Measurements from ENCODE around the gene PTCH1. TPM values are rescaled to one million over a fixed set of nuclear protein-coding genes. Genes with fewer than 3 reads are reported as not detected.

PTCH1 gene
- 81.0 TPM for total RNA-seq

DNA sequence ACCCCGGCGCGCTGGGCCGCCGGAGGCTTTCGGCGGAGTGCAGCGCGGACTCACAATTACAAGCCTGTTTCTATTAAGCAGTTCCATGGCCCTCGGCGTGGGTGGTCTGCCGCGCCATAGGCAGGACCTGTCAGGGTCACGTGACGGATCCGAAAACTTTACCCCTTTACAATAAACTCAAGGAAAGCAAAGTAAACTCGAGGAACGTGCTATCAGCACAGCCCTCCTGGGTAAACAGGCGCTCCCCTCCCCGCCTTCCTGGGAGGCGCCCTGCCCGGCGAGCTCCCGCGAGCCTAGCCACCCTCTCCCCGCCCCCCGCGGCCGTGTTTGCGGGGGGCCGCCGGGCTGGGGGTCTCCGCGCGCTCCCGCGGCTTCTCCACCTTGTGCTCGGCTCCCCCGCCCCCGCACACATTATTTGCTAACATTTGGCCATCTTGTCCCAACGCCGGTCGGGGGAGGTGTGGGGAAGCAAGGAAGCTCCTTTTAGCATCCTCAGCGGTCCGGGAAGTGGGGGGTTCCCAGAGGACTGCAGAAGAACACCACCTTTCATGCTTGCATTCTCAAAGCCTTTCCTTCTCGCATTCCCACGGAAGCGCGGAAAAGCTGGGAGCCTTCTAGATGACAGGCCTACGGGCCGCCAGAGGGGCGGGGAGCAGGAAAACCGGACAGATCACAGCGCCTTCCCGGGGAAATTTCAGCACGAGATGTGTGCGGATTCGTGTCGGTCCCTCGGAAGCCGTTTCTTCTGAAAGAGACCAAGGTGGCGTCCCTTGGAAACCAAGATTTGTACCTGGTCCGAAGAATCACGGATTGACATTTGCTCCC, at the start of gene PTCH1:
Gene PTCH1, minus strand, starts transcription at position 238 of the 825 bp plus-strand sequence.
- no peak for DNase-seq (ENCODE audit: low spot score)

DNA sequence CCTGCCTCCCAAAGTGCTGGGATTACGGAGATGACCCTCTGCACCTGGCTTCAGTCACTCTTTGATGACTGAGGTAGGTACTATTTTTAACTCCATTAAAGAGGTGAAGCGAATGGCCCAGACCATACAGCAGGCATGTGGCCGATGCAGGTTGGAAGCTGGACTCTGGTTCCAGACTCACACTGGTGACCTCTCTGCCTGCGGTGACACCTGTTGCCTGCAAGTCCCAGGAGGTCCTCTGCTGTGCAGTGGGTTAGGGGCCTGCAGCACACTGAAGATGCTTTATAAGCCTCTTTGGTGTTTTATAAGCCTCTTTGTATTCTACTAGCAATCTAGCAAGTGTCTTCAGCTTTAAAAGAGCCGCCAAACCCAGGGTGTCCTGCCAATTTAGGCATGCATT, 49.2 kb upstream of the PTCH1 start:
- no peak for DNase-seq (ENCODE audit: low spot score)

DNA sequence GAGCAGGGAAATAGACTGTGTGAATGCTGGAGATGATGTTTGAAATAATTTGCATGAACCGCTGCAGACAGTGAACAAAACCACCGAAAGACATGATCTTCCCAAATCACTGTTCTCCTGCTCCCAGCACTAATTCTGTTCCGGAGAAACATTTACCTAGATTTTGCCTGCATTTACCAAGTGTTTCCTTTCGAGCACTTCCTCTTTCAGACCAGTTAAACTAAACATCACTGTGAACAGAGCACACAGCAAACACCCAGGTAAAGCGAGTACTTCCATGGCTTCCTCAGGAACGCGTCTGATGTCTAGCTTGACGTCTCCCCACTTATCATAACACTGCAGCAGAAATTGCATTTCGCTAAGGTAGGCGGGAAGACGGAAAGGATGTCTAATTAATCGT, 45.1 kb upstream of the PTCH1 start:
- no peak for DNase-seq (ENCODE audit: low spot score)

DNA sequence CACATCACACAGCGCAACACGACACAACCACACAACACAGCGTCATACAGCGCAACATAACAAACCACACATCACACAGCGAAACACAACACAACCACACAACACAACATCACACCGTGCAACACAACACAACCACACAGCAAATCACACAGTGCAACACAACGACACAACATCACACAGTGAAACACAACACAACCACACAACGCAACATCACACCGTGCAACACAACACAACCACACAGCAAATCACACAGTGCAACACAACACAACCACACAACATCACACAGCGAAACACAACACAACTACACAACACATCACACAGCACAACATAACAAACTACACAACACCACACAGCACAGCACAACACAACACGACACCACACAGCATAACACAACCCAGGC, 40.4 kb upstream of the PTCH1 start:
- DNase-seq (ENCODE audit: low spot score) = no peak

DNA sequence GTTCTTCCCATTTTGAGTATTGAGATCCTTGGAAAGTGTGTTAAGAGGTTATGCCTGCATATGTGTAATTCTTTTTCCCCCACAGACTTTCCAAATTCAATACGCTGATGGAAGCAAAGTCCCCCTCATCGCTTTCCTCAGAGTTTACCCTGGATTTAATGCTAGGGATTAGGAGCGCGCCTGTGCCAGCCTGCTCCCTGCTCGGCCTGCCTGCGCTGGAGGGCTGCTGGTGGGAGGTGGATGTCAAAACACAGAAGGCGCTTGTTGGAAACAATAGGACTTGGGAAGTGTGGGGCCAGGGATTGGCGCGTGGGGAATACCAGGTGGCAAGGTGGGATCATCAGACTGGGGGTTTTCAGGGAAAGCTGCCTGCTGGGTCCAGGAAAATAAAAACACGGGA, 39.8 kb upstream of the PTCH1 start:
- no peak for DNase-seq (ENCODE audit: low spot score)

DNA sequence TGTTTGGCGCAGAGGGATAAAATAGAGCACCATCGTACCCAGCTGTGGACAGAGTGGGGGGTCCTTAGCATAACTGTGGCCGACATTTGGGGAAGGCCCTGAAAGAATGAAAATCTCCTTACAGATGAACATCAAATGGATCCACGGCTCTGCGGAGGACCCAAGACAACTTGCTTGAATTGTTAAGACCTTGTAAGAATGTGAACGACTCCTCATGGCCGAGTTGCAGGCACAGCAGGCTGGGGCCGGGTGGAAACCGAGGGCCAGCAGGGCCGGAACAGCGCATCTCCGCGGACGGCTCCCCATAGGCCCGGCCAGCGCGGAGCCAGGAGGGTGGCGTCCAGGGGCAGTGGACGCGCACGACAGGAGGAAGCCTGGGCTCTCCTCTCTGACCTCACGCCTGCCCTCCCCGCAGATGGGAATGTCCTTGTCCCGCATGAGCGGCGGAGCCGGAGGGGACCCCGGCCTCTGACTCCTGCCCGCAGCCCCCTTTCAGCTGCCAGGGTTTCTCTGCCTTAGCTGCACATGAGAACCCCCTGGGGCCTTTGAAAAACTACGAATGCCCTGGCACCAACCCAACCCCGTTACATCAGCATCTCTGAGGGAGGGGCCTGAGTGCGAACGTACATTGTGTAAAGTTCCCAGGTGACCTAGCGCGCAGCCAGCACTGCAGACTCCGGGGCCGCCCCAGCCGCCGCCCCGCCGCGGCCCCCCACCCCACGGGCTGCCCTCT, 36.2 kb upstream of the PTCH1 start:
- DNase-seq (ENCODE audit: low spot score) = no peak

DNA sequence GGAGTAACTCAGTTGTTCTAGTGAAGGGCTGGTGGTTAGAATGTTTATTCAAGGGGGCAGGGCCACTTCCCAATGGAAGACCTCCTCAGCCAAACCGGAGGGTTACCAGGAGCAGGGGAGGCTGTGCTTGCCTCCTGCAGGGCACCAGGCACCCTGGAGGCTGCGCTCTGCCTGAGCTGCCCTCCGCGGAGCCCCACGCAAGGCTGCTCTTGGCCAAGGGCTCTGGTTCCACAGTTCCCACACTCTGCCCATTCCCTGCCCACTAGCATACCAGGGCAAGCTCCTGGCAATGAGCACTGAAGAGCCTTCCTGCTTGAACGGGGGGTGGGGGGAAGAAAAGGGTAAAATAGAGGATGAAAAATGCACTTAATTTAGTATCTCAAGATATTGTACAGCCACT, 35.5 kb upstream of the PTCH1 start:
- DNase-seq (ENCODE audit: low spot score) = no peak

DNA sequence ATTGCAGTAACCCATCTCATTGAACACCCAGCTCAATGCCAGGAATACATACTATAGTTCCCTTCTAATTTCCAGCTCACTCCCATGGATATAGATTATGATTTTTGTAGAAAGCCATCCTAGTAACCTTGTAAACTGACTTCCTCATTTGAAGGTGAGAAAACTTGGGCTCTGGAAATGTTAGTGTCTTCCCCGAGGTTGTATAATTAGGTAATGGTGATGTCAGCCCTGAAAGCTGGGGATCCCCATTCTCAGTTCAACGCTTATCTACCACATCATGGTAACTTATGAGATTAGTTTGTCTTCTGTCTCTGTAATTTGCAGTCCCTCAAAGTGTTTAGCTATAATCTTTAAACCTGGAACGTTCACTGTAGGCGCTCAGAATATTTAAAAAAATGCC, 34.6 kb upstream of the PTCH1 start:
- DNase-seq (ENCODE audit: low spot score) = no peak

DNA sequence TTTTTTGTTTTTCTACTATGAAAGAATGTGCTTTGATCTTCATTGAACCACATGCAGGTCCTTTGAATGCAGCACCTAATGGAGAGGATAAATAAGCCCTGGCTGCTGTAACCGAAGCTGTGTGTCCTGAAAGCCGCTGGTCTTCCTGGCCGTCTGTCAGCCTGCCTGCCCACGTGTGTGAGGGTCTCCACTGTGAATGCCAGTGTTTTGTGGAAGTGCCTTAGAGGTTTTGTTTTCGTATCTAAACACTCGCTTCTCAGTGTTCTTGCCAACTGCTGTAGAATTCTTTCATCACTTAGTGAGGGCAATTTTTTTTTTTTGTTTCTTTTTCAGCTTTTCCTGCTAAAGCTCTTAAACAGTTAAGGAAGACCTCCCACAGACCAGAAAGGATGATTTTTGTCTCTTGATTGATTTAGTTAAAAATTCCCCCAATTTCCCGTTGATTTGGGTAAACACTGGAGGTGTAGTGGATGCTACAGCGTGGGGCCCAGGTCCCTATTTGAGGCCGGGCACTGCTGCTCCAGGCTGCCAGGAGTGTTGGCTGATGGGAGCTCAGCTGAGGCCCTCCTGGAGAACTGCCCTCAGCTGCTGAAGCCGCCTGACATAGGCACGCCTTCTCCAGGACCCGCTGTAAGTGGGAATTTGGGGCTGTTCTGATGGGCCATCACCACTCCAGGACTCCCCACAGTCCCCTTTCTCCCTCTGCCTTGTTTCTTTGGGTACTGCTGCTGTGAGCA, 29.2 kb upstream of the PTCH1 start:
- DNase-seq (ENCODE audit: low spot score) = no peak

DNA sequence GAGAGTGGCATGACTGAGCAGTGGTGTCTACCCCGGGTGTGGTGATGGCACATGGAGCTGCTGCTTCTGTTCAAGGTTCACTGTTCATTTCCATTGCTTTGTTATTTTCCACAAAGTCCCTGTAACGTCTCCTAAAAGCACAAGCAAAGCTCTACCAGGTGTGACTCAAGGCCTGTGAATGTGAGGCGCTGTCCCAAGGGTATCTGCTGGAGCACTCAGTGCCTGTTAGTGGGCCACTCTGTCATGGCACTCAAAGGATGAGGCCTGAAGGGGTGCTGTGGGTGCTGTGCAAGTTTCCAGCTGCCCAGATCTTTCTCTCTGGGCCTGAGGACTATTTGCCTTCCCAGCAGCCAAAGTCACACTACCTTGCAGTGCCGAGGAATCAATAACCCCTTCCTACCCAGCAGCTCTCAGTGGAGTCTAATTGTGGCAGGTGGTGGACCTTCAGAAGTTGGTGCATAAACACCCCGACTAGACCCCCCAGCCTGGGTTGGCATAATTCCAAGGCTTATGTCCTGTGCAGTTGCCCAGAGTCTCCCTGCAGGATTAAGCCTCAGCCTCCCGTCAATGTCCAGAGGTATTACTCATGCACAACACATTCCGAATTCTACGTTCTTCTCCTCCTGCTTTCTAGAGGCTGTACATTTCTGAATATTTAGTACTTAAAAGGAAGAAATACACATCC, 17.4 kb upstream of the PTCH1 start:
- DNase-seq (ENCODE audit: low spot score) = no peak

DNA sequence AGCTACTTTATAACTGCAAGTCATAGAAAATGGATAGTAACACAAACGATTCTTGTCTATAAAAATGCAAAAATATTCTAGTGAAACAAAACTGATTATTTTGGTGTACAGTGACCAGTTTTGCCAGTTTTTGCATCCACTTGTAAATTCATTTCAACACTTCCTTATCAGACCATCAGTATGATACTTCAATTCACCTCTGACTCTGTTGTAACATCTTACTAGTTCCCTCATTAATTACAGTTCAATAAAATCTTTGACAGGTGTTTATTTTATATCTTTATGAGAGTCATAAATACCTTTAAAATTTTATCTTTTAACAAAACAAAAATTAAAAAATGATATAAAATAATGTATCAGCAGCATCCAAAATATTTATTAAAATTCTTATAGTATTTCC, 13.1 kb upstream of the PTCH1 start:
- no peak for DNase-seq (ENCODE audit: low spot score)

DNA sequence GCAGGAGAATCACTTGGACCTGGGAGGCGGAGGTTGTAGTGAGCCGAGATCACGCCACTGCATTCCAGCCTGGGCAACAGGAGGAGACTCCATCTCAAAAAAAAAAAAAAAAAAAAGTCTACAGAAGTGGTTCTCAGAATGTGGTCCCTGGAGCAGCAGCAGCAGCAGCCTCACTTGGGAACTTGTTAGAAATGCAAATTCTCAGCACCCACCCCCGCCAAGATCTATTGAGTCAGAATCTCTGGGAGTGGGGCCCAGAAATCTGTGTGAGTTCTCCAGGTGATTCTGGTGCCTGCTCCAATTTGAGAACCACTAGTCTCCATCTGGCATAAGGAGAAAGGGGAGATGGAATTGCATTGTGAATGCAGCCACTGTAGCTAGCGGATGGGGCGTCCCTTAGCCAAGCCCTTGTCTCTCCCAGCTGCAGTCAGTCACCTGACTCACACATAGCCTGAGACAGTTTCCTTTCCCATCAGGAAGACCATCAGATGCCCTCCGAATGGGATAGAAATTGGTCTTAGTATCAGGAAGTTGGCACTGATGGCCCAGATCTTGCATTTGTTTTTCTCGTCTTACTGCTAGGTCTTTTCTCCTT, 12.2 kb upstream of the PTCH1 start:
- no peak for DNase-seq (ENCODE audit: low spot score)

DNA sequence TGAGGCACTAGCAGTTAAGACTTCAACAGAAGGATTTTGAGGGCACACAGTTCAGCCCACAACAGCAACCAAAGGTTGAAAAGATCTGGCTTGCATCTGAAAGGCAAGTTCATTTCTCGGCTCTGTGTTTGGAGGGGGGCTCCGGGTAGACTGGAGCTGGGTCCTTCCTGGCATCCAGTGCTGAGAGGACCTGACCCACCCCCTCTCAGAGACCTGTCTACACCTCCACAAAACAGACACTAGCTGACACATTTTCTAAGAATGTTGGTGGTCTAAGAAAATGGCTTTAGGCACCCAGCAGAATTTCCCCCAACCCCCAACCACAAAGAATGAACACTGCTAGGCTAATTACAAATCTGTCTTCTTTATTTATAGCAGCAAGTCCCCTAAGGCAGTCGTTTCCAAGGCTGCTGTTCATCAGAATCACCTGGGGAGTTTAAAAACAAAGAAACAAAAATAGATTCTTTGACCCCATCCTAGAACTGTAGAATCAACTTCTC, 6.2 kb upstream of the PTCH1 start:
- DNase-seq (ENCODE audit: low spot score) = no peak

DNA sequence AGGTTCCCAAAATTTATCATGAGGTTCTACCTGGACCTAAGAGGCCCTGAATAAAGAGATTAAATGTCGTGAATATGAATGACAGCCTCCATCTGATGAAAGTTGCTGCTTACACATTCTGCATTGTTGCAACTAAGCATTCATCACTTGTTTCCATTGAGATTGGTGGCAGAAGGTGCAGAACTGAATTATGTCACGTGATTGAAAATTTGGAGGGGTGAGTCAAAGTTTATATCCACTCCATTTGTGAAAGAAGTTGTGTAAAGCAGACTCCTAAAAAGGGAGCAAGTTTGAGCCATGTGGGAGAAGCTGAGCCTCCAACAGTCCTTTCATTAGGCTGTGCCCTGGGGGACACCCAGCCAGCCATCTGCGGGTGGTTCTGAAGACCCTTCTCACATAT, 4.9 kb upstream of the PTCH1 start:
- no peak for DNase-seq (ENCODE audit: low spot score)

DNA sequence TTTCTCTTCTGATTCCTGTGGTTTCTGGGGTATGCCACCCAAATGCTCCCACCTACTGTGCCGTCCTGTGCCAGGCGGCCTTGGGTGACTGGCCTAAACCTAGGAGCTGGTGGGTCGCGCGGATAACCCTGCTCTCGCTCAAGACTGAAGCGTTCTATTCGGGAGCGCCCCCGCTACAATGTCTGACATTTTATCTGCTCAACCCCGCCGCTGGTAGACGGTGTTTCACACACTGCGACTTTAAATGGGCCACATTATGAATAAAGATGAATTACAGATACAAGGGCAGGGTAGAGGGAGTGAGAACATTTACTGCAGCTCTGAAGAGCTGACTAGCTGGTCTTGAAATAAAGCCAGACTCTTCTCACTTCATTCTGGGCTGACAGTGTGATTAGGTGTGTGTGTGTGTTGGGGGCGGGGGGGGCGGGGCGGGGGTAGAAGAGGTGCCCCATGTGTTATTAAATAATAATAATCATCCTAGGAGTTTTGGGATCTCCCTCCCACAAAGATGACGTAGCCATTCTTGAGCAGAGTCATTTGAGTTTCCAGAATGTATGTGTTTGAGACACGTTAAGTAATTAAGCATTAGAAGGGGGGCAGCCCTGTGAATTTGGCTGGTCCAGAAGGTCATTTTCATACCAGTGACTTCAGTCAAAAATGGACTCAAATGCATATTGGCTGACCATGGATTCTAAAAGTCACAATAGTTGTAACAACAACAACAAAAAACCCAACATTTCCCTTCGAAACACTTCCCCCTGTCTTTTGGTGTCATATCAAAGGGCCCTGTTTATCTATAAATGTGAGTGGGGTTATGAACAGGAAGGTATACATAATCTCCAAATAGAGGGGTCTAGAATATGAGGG, 1.0 kb upstream of the PTCH1 start:
- DNase-seq (ENCODE audit: low spot score) = no peak

DNA sequence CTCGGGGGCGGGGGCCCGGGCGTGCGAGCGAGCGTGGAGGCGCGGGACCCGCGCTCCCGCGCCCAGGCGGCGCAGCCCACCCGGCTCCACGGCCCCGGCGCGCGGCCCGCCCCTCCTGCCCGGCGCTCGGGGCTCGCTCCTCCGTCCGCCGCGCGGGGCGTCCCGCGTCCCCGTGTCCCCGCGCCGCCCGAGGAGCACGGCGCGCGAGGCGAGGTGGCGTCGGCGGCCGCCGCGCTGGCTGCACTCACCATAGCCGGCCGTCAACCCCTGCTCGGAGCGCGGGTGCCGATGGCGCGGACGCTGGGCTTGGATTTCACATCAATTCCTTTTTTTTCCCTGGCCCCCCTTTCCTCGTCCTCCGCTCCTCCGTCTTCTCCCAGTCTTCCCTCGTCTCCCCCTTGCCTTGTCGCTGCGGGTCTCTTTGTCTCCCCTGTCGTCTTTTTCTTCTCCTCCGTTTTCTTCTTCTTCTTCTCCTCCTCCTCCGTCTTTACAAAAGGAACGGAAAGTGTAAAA, 494 bp downstream of the PTCH1 start:
- no peak for DNase-seq (ENCODE audit: low spot score)

DNA sequence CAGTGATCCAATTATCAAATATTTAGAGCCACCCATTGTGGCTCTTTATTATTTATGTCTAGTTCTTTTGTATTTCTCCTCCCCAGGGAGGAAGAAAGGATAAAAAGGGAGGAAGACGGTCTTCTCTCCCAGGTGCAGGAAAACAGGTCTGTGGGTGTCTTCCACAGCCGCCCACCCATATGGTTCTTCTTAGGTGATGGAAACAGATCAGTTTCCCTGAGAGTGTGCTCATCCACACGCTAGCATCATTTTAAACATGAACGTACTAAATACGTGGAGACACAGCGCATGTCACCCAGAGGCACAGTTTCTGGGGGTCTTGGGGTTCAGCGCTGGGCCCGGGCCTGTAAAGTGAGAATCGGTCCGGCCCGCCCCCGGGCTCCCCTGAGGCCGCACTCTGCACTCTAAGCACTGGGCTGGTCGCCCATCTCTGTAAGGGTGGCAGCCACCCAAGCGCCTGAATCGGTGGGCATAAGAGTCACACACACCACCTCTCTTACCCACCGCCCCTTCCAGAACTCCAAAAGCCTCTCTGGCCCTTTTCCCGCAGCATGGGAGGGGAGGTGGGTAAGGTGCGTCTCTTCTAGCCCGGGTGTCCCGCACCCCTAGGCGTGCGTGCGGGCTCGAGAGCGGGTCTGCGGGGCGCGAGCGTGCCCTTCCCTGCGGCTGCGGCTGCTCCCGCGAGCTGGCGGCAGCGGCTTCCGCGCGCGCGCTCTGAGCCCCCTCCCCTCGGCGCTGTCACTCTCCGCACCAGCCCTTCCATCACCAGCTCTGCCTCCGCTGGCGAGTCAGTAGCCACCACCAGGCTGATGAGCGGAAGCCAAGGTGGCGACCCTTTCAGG, 1.3 kb downstream of the PTCH1 start:
- DNase-seq (ENCODE audit: low spot score) = no peak

DNA sequence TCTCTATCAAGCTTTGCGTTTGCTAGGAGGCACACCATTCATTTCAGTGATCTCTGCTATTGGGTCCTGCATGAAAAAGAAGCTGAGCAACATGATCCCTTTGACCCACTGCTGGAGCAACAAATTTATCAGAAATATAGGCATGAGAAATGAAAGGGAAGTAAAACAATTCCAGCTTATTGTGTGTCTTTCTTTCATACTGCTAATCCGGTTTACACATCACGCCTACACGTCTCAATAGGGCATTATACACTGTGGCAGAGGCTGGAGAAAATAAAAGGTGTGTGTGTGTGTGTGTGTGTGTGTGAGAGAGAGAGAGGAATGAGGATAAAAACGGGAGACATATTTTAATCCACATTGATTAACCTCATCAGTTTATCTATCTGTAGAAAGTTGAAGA, 2.4 kb downstream of the PTCH1 start:
- DNase-seq (ENCODE audit: low spot score) = no peak

DNA sequence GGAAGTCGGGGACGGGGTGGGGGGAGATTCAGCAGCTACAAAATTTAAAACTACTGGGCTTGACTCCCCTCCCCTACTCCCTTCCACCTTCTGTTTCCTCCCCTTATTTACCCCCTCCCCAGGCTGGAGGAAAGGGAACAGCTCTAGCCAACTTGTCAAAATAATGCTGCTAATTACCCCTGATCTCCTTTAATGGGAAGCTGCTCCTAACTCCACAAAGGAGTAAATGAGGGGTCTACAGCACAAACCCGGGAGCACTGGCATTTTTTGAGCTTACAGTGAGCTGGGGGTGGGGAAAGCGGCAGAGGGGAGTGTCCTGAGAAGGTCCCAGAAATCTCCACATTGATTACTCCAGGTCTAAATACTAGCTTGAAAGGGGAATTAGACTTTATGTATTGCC, 3.1 kb downstream of the PTCH1 start:
- DNase-seq (ENCODE audit: low spot score) = no peak

Data from ureter (tissue), 1 donor.